Pons (tissue), 1 donor: ENCODE measurements around the gene FLRT1.
"Not testable (repeated sequence)": the region's sequence is repeated elsewhere in the genome, so short reads cannot be mapped to it uniquely, and the experiment has no call there.

Experiments used
- DNase-seq: peaks from one replicate; pipeline ENCODE4 v3.0.0-alpha.2; 2016; ENCODE audit warnings: low spot score

Gene FLRT1

DNA sequence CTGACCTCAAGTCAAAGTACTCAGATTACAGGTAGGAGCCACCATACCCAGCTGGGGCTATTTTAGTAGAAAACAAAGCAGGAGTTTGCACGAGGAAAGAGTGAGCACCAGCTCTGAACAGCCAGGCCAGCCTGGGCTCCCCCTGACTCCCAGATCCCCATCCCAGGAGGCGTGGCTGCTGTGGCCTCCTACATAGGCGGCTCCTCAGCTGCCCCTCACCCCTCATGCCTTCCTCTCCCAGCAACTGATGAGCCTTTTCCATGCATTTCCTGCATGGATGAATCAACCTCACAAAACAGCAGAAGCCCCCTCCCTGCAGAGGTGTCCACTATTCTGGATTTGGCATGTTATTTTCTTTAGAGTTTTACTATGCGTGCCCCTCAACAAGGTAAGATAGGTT lies 10.5 kb upstream of the FLRT1 start:
- DNase-seq, result no peak

- DNase-seq, result no peak
Measured at GRCh38 chr11:64026575-64027205, 9.0 kb upstream of the FLRT1 start.

GRCh38 chr11:64027651-64028397 lies 7.9 kb upstream of the FLRT1 start:
- DNase-seq, result no peak

DNA sequence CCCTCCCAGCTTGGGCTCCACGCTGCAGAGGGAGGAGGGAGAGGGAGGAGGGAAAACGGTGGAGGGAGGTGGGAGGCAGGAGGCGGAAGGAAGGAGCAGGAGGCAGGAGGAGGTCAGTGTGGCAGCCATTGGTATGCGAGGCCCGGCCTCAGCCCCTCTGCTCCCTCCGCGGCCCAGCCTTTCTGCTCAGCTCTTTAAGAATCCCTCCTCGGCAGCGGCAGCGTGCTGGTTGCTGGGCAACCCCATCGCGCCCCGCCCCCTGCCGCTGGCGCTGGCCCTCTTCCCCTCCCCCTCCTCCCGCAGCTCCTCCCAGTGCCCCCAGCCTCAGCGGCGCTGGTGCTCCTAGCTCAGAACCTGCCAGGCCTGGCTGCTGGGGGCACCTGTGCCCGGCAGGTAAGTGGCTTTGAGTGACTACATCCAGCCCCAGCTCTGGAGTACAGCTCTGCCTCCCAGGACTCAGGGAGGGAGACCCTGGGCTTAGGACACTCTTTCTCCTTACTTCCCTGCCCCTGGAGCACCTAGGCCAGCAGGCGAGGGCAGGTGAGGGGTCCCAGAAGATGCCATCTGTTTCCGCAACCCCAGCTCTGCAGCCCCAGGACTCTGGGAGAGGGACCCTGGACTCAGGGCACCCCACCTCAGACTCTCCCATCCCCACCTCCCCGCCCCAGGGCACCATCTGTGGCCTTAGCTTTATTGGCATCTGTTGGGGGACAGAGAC lies 7.2 kb upstream of the FLRT1 start:
- no peak for DNase-seq

- no peak for DNase-seq
Measured at GRCh38 chr11:64029773-64030172, 6.0 kb upstream of the FLRT1 start.

GRCh38 chr11:64031001-64031400 lies 4.7 kb upstream of the FLRT1 start:
- no peak for DNase-seq

- no peak for DNase-seq
Measured at GRCh38 chr11:64032050-64032449, 3.7 kb upstream of the FLRT1 start.

DNA sequence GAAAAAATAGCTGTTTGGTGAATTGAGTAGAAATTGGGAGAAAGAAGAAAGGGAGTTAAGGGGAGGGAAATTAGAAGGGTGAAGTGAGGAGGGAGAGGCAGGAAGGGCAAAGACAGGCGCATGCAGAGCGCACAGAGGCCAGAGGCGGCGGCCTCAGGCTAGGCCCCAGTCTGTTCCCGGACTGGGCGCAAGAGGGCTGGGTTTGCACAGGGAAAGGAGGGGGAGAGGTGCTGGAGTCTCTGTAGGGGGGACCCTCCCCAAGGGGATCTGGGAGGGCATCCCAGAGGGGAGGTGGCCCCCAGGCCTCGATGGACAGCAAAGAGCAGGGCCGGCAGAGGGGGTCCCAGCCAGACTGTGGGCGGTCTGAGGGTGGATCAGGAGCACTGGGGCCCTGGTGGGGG lies 1.3 kb upstream of the FLRT1 start:
- no peak for DNase-seq

DNA sequence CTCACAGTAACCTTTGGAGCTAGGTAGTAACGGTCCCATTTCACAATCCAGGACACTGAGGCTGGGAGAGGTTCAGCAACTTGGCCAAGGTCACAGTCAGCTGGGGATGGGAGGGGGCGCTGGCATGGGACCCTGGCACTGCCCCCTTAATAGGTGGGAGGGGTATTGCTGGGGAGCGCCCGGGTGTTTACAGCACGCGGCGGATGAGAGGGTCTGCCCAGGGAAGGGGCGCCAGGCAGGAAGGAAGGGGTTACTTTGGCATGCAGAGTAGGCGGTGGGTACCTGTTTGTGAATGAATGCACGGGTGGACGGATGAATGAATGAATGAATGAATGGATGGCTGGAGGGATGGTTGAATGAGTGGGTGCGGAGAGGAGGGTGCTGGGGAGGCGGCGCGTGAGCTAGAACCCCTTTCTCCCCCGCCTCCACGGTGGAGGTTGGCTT lies 628 bp upstream of the FLRT1 start:
- DNase-seq, result no peak

GRCh38 chr11:64036087-64037026 lies 626 bp downstream of the FLRT1 start:
- no peak for DNase-seq

- no peak for DNase-seq
Measured at GRCh38 chr11:64037027-64037634, 1.4 kb downstream of the FLRT1 start.

DNA sequence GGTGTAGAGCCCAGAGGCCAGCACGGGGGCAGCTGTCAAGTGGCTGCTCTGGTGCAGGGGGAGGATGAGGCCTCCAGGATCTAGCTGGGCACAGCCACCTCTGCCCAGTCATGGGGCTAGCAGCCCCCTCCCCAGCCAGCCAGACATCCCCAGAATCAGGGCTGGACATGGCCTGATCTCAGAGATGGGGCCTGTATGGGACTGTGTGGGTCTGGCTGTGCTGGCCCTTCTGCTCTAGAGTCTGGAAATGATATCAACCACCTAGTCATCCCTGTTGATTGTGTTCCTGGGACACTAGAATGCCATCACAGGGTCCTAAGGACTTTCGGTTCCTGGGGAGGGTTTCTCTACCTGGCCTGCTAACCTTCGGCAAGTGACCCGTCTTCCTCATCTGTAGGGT lies 2.8 kb downstream of the FLRT1 start:
- DNase-seq, result no peak

GRCh38 chr11:64039012-64039665 lies 3.4 kb downstream of the FLRT1 start:
- DNase-seq, result no peak

- peak; percentile 65 for DNase-seq
Measured at GRCh38 chr11:64040684-64041322, 5.1 kb downstream of the FLRT1 start.

GRCh38 chr11:64041846-64042245 lies 6.1 kb downstream of the FLRT1 start:
- DNase-seq, result no peak

- no peak for DNase-seq
Measured at GRCh38 chr11:64042301-64042700, 6.6 kb downstream of the FLRT1 start.

DNA sequence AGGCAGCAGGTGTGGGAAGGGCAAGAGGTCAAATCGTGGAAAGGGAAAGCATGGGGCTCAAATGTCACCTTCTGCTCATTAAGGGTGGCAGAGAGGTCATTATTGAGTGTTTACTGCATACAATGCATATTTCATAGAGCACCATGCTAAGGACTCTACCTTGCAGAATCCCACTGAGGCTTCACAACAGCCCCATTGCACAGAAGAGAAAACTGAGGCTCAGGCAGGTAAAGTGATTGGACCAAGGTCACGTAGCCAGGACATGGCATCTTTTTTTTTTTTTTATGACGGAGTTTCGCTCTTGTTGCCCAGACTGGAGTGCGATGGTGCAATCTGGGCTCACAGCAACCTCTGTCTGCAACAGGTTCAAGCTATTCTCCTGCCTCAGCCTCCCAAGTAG lies 7.8 kb downstream of the FLRT1 start:
- no peak for DNase-seq

GRCh38 chr11:64044730-64045393 lies 9.1 kb downstream of the FLRT1 start:
- DNase-seq, result peak; percentile 60

DNA sequence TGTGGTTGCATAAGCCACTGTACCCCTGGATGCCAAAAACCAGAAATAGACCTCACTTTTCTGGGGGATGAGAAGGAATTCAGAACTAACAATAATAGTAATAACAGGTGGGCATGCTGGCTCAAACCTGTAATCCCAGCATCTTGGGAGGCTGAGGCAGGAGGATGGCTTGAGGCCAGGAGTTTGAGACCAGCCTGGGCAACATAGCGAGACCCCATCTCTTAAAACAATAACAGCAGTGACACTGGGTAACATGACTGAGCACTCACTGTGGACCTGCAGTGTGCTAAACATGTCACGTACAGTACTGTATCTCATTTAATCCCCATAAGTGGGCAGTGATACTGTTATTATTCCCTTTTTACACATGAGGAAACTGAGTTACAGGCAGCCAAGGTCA lies 10.0 kb downstream of the FLRT1 start:
- DNase-seq, result no peak

- DNase-seq, result not testable (repeated sequence)
Measured at GRCh38 chr11:64047373-64047772, 11.6 kb downstream of the FLRT1 start.
